Peyer's patch (tissue), 4 donors: Measurements from ENCODE around the gene GPAT2. TPM values are rescaled to one million over a fixed set of nuclear protein-coding genes. Genes with fewer than 3 reads are reported as not detected.
"Not testable (repeated sequence)": the region's sequence is repeated elsewhere in the genome, so short reads cannot be mapped to it uniquely, and the experiment has no call there.

Source experiments
- DNase-seq, 3 donors: peaks; one replicate each; pipeline ENCODE4 v3.0.0-alpha.2; 2017 to 2019
- H3K27ac ChIP-seq, 4 donors: fragments of 200-600 bp; sonication (generic); one replicate each; pipeline ENCODE4 v1.5.1; 2016 to 2019
- H3K27me3 ChIP-seq, 2 donors: fragments of 200-600 bp; sonication (generic); one replicate each; pipeline ENCODE4 v1.5.1; 2019
- H3K36me3 ChIP-seq, 3 donors: fragments of 200-600 bp; sonication (generic); one replicate each; pipeline ENCODE4 v1.5.1; 2016 to 2019
- H3K4me1 ChIP-seq, 4 donors: fragments of 200-600 bp; sonication (generic); one replicate each; pipeline ENCODE4 v1.5.1; 2016 to 2019
- H3K4me3 ChIP-seq, 4 donors: fragments of 200-600 bp; sonication (generic); 1 replicate in 3 of 4; 2 replicates in 1 of 4; pipeline ENCODE4 v1.5.1; 2016 to 2019; ENCODE audit warnings: mild to moderate bottlenecking in 1 of 4
- H3K9me3 ChIP-seq, 4 donors: fragments of 200-600 bp; sonication (generic); one replicate each; pipeline ENCODE4 v1.5.1; 2016 to 2019; ENCODE audit warnings: mild to moderate bottlenecking in 1 of 4
- CTCF ChIP-seq, 6 experiments: fragments of 450-650 bp in 4 of 6; fragments of 200-600 bp in 2 of 6; sonication (generic) in 1 of 6; IDR thresholded peaks; one replicate each; pipeline ENCODE4 v1.5.1; 2017 to 2019; ENCODE audit warnings: antibody characterized with exemption in 6 of 6, mild to moderate bottlenecking in 3 of 6, moderate library complexity in 1 of 6
- POLR2A ChIP-seq, 2 donors: fragments of 450-650 bp; IDR thresholded peaks; one replicate each; pipeline ENCODE4 v1.5.1; 2017; ENCODE audit warnings: antibody characterized with exemption in 2 of 2, mild to moderate bottlenecking in 2 of 2, moderate library complexity in 2 of 2
- total RNA-seq, 4 donors: library from RNA; depleted of rRNA; stranded (reverse); fragments of >200 nt; gene quantifications; one replicate each; pipeline ENCODE4 v1.1.0, GENCODE V29; 2016

The GPAT2 gene
- total RNA-seq, 4 donors from 2014 or later, result 0.53 to 1.7 (median 1.2) TPM

DNA sequence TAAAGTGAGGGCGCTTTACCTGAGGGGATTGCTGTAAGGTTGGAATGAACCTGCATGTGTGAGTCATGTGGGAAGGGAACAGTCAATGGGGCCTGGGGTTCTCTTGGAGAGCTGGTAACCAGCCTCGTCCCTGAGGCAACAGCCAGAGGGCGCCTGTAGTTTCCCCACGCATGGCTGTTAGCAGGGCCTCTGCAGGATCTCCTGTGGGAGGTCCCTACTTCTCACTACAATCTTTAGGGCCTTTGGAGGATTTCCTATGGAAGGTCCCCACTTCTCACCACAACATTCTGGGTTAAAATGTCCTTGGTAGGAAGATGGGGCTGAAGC is 23.6 kb downstream of the GPAT2 start:
- not testable (repeated sequence) for H3K27ac ChIP-seq, H3K27me3 ChIP-seq, H3K4me3 ChIP-seq, H3K4me1 ChIP-seq, H3K36me3 ChIP-seq, H3K9me3 ChIP-seq
- peak in 1 of 3 donors; percentile 50 for DNase-seq
- peak in 2 of 6 experiments; percentile 4 to 24 for TF ChIP-seq CTCF (IDR thresholded peaks at IDR 0.05)

DNA sequence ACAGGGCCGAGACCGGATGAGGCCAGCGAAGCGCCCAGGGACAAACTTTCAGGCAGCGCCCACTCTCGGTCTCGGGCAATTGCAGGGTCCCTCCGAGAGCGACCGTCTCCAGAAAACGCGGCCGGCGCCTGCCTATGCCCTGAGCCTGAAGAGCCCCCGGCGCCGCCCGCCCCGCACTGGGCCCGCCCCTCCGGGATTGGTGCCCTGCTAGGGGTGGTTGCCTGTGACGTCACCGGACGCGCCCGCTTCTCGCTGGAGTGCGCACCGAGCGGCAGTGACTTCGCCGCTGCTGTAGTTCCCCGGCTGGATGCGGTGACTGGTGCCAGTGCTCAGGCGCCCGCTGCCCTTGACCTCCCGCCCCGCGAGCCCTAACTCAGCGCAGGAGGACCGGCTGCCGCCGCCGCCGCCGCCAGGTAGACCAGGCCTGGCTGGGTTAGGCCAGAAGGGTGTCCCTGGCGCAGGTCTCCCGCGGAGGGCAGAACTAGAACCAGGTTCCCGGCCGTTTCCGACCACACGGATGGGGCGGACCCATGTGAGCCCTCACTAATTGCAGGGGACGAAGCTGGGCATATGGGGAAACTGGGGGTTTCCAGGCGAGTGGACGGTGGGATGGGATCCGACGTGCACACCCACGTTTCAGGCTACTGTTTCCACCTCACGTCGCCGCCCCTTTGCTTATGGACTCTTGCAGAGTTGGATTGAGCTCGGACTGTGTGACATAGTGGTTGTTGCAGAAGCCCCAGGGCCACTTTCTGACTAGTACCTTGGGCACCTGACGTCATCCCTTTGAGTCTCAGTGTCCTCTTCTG is 24.2 kb downstream of the GPAT2 start:
- H3K4me1 ChIP-seq, H3K9me3 ChIP-seq, H3K36me3 ChIP-seq, H3K27me3 ChIP-seq: not testable (repeated sequence)
- peak in 1 of 2 donors; percentile 42 for TF ChIP-seq POLR2A (IDR thresholded peaks at IDR 0.05)
- DNase-seq, result peak; percentile 95 to 98 (median 97)
- peak overlapping the region; percentile 49 to 76 (median 62) for H3K27ac ChIP-seq
- peak overlapping the region; percentile 44 to 54 (median 48) for H3K4me3 ChIP-seq

DNA sequence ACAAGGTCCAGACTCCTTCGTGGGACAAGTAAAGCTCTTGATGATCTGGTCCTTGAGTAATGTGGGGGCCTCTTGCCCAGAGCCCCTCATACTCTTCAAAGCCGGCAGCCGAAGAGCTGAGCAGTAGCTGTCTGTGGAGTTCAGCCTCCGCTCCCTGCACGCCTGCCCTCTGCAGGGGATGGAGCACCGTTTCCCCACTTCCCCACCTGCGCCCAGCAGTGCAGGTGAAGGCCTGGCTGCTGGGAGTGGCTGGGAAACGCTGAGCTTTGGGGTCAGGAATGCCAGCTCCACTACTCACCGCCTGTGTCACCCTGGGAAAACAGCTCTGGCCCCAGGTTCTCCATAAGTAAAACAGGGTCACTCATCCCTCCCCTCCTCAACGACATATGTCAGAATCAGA is 24.9 kb downstream of the GPAT2 start:
- H3K4me1 ChIP-seq, result not testable (repeated sequence)
- peak overlapping the region; percentile 49 to 76 (median 62) for H3K27ac ChIP-seq

DNA sequence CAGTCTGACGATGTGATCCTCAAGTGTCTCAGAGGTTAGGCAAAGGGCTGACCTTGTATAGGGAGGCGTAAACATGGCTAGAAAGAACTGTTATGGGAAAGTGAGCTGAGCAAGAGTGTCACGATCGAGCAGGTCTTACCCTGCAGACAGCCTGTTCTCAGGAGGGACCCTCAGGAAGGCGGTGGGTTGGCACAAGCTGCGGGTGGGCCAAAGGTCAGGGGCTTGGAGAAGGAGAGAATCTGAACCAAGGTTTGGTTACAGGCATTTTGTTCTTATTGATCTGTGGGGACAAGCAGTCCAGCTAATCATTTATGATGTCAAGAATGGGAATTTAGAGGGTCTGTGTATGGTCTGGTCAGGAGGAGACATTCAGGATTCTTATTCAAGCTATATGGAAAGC is 26.7 kb downstream of the GPAT2 start:
- H3K27me3 ChIP-seq, H3K4me3 ChIP-seq, DNase-seq, H3K4me1 ChIP-seq, H3K36me3 ChIP-seq, H3K27ac ChIP-seq, H3K9me3 ChIP-seq: not testable (repeated sequence)

More for the DNA sequence above, 24.9 kb downstream of the GPAT2 start:
- not testable (repeated sequence) for H3K27me3 ChIP-seq, H3K9me3 ChIP-seq, DNase-seq, H3K36me3 ChIP-seq
- peak overlapping the region; percentile 44 to 54 (median 48) for H3K4me3 ChIP-seq

GRCh38 chr2:96006248-96006647 is 28.5 kb downstream of the GPAT2 start:
- not testable (repeated sequence) for H3K9me3 ChIP-seq, H3K4me1 ChIP-seq, H3K4me3 ChIP-seq, H3K36me3 ChIP-seq, DNase-seq, H3K27me3 ChIP-seq, H3K27ac ChIP-seq

DNA sequence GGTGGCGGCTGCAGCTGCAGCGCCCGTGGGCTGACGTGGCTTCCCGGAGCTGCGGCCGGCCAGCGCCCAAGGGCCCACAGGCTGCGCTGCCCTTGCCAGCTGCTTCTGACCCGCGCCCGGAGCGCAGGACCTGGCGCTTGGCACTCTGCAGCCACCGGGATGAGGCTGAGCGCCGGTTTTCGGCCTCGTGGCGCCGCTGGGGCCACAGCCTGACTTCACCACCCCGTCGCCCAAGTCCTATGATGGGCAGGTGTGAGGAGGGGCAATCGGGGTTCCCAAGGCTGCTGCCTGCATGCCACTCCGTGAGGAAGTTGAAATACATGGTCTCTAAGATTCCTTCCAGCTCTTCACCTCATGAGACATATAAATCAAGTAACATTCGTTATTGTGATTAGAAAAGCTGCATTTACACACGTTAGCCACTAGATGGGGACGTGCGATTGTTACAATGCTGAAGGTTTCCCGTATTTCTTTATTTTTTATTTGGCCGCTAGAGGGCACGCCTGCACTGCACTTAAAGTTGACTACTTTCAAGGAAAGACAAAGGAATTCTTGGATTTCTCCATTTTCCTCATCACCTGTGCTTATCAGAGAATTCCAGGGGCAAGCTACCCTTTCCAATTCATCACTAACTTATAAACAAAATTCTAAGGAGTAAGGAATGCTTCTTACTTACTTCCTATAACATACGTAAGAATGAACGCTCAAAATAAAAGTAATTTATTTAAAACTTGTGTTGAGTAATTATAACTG is 42.0 kb downstream of the GPAT2 start:
- H3K27me3 ChIP-seq, H3K36me3 ChIP-seq, H3K9me3 ChIP-seq, H3K4me1 ChIP-seq: not testable (repeated sequence)
- peak overlapping the region; percentile 54 to 75 (median 62) for H3K4me3 ChIP-seq
- peak; percentile 77 to 100 (median 99) for TF ChIP-seq CTCF (IDR thresholded peaks at IDR 0.05)
- peak overlapping the region; percentile 82 to 89 (median 86) for H3K27ac ChIP-seq
- DNase-seq, result peak; percentile 35 to 81 (median 60)

DNA sequence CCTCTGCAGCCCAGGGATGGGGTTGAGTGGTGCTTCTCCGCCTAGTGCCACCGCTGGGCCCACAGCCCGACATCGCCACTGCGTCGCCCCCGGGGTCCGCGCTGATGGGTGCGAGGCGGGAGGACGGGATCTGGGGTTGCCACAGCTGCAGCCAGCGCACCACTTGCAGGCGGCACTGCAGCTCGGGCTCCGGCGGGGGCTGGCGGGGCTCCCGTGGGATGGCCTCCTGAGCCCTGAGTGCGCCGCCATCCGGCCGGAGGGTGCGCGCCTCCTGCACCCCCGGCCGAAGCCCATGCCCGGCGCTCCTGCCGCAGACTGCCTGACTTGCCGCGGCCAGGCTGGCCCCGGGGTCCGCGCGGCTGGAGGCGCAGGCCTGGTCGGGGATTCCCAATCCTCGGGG is 42.6 kb downstream of the GPAT2 start:
- not testable (repeated sequence) for H3K27me3 ChIP-seq, H3K36me3 ChIP-seq, H3K4me1 ChIP-seq, H3K9me3 ChIP-seq
- peak in 1 of 3 donors; percentile 50 for DNase-seq
- H3K4me3 ChIP-seq, result peak overlapping the region; percentile 54 to 75 (median 62)
- H3K27ac ChIP-seq, result peak overlapping the region; percentile 82 to 89 (median 86)

- H3K27me3 ChIP-seq, H3K9me3 ChIP-seq, H3K4me1 ChIP-seq, H3K36me3 ChIP-seq: not testable (repeated sequence)
- H3K27ac ChIP-seq, result peak within 1 kb of the TSS; percentile 84 to 89 (median 88)
- peak; percentile 70 to 82 for TF ChIP-seq POLR2A (IDR thresholded peaks at IDR 0.05)
- peak within 1 kb of the TSS; percentile 54 to 75 (median 62) for H3K4me3 ChIP-seq
- peak; percentile 28 to 74 (median 68) for DNase-seq
Observed at GRCh38 chr2:95991351-95992094, 43.2 kb downstream of the GPAT2 start, which contains the start of gene ANKRD36C. Gene ANKRD36C (minus strand): TSS chr2:95991824. CDS start chr2:95991708, 116 bp downstream.

DNA sequence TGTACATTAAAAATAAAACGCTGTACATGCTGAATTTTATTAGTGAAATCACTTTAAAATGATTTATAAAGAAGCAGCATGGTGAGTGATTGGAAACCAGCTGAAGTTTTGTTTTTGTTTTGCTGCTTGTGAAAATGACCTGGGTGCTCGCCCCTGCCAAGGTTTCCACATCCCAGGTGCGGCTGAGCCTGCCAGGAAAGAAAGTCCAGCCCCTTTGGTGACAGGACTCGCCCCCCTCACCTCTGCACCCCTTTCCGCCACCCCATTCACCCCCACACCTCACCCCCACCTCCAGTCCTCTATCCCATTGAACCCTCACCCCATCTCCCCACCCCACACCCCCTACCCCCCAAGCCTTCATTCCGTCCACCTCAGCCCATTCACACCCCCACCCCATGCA is 43.8 kb downstream of the GPAT2 start:
- Histone ChIP-seq H3K27ac (peak overlapping the region in 2 of 4 donors; percentile 42 to 87), H3K4me3 (peak overlapping the region in 3 of 4 donors; percentile 26 to 75 (median 40))
- not testable (repeated sequence) for H3K9me3 ChIP-seq, H3K27me3 ChIP-seq, H3K4me1 ChIP-seq, H3K36me3 ChIP-seq, DNase-seq
